OCI-LY1 (cell line): Measurements from ENCODE around the gene SOX13.

Experiments used
- H2AFZ ChIP-seq: fragments of 200-600 bp; sonication (generic), shearing (Covaris generic); 2 replicates; pipeline ENCODE4 v1.6.0; 2014; ENCODE audit warnings: antibody characterized with exemption, mild to moderate bottlenecking, low read length
- H3F3A ChIP-seq: fragments of 200-600 bp; sonication (generic), shearing (Covaris generic); 2 replicates; pipeline ENCODE4 v1.6.0; 2014; ENCODE audit warnings: mild to moderate bottlenecking, antibody characterized with exemption, low read length, moderate library complexity; ENCODE audit not compliant: insufficient read depth
- H3K27ac ChIP-seq: fragments of 200-600 bp; sonication (generic); 2 replicates; pipeline ENCODE4 v1.5.1; 2014; ENCODE audit warnings: low read length, mixed run types, mild to moderate bottlenecking, low read depth; ENCODE audit not compliant: poor library complexity, severe bottlenecking
- H3K27me3 ChIP-seq: fragments of 200-600 bp; sonication (generic); 2 replicates; pipeline ENCODE4 v1.6.0; 2014; ENCODE audit warnings: antibody characterized with exemption, mild to moderate bottlenecking, low read length, moderate library complexity; ENCODE audit not compliant: insufficient read depth
- H3K36me3 ChIP-seq: fragments of 200-600 bp; sonication (generic); 2 replicates; pipeline ENCODE4 v1.6.1; 2014; ENCODE audit warnings: mild to moderate bottlenecking, antibody characterized with exemption, low read length, moderate library complexity, mixed read lengths; ENCODE audit not compliant: insufficient read depth
- H3K4me1 ChIP-seq: fragments of 200-600 bp; sonication (generic); 2 replicates; pipeline ENCODE4 v1.5.1; 2014; ENCODE audit warnings: mild to moderate bottlenecking, low read length, moderate library complexity; ENCODE audit not compliant: insufficient read depth, severe bottlenecking
- H3K4me2 ChIP-seq: fragments of 200-600 bp; sonication (generic), shearing (Covaris generic); 2 replicates; pipeline ENCODE4 v1.6.1; 2014; ENCODE audit warnings: low read length
- H3K4me3 ChIP-seq: fragments of 200-600 bp; sonication (generic); 2 replicates; pipeline ENCODE4 v1.5.1; 2014; ENCODE audit warnings: low read length, low read depth, mild to moderate bottlenecking, mixed read lengths; ENCODE audit not compliant: poor library complexity, severe bottlenecking
- H3K79me2 ChIP-seq: fragments of 200-600 bp; shearing (Covaris generic); 2 replicates; pipeline ENCODE4 v1.6.1; 2016; ENCODE audit warnings: mixed run types, low read length, mixed read lengths; ENCODE audit not compliant: insufficient read depth
- H3K9ac ChIP-seq: fragments of 200-600 bp; sonication (generic), shearing (Covaris generic); 2 replicates; pipeline ENCODE4 v1.6.1; 2014; ENCODE audit warnings: mild to moderate bottlenecking, low read length, mixed read lengths
- H3K9me2 ChIP-seq: fragments of 200-600 bp; sonication (generic), shearing (Covaris generic); 2 replicates; pipeline ENCODE4 v1.6.1; 2014; ENCODE audit warnings: low read depth, mild to moderate bottlenecking, low read length, mixed read lengths
- H3K9me3 ChIP-seq: fragments of 200-600 bp; shearing (Covaris generic); 2 replicates; pipeline ENCODE4 v1.6.1; 2014; ENCODE audit warnings: low read length, mixed read lengths
- H4K20me1 ChIP-seq: fragments of 200-600 bp; sonication (generic), shearing (Covaris generic); 2 replicates; pipeline ENCODE4 v1.6.0; 2016; ENCODE audit warnings: mild to moderate bottlenecking, low read length; ENCODE audit not compliant: insufficient read depth
- EZH2 ChIP-seq: fragments of 200-600 bp; sonication (generic), shearing (Covaris generic); IDR thresholded peaks from 2 replicates; pipeline ENCODE4 v1.8.0; 2017; ENCODE audit warnings: borderline replicate concordance, mixed run types, mild to moderate bottlenecking, antibody characterized with exemption, low read length, moderate library complexity, mixed read lengths
- TF ChIP-seq, protein P1 (sequence below): fragments of 200-600 bp; sonication (generic), shearing (Covaris generic); IDR thresholded peaks from 2 replicates; pipeline ENCODE4 v1.5.1; 2017; ENCODE audit warnings: mild to moderate bottlenecking, antibody characterized with exemption, low read length, moderate library complexity, mixed read lengths

Gene SOX13

DNA sequence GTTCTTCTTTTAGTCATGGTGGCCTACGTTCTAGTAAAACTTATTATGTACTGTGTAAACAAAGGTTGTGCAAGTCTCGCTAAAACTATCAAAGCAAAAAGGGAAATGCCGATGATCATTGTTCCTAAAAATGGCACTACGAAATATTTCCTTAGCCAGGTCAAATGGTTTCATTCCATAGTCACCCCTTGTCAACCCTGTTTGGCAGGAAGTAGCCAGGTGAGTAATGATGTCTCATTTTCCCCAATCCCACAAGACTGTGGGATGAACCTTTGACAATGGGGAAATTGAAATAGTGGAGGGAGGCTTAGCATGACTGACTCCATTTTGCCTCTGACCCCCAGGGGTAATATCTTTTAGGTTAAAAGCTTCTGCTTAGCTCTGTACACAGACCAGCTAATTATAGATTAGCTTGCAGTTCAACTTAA, 98.8 kb downstream of the SOX13 start:
- no peaks in the 10 kb centered on the region for H4K20me1 ChIP-seq
- TF ChIP-seq, protein P1, sequence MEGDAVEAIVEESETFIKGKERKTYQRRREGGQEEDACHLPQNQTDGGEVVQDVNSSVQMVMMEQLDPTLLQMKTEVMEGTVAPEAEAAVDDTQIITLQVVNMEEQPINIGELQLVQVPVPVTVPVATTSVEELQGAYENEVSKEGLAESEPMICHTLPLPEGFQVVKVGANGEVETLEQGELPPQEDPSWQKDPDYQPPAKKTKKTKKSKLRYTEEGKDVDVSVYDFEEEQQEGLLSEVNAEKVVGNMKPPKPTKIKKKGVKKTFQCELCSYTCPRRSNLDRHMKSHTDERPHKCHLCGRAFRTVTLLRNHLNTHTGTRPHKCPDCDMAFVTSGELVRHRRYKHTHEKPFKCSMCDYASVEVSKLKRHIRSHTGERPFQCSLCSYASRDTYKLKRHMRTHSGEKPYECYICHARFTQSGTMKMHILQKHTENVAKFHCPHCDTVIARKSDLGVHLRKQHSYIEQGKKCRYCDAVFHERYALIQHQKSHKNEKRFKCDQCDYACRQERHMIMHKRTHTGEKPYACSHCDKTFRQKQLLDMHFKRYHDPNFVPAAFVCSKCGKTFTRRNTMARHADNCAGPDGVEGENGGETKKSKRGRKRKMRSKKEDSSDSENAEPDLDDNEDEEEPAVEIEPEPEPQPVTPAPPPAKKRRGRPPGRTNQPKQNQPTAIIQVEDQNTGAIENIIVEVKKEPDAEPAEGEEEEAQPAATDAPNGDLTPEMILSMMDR: no peak
- TF ChIP-seq EZH2: no peak
- no peak overlapping the region for H3K4me3 ChIP-seq
- no peaks in the 10 kb centered on the region for H3K4me1 ChIP-seq
- H3K27ac ChIP-seq: no peak overlapping the region
- no peaks in the 10 kb centered on the region for H3F3A ChIP-seq
- H2AFZ ChIP-seq: no peak overlapping the region
- H3K4me2 ChIP-seq: no peak overlapping the region
- H3K9me2 ChIP-seq: no peaks in the 10 kb centered on the region
- H3K36me3 ChIP-seq: no peaks in the 10 kb centered on the region
- no peak overlapping the region for H3K9ac ChIP-seq
- H3K27me3 ChIP-seq: no peaks in the 10 kb centered on the region
- H3K79me2 ChIP-seq: no peaks in the 10 kb centered on the region
- H3K9me3 ChIP-seq: peaks cover 22% of the 10 kb centered on the region

DNA sequence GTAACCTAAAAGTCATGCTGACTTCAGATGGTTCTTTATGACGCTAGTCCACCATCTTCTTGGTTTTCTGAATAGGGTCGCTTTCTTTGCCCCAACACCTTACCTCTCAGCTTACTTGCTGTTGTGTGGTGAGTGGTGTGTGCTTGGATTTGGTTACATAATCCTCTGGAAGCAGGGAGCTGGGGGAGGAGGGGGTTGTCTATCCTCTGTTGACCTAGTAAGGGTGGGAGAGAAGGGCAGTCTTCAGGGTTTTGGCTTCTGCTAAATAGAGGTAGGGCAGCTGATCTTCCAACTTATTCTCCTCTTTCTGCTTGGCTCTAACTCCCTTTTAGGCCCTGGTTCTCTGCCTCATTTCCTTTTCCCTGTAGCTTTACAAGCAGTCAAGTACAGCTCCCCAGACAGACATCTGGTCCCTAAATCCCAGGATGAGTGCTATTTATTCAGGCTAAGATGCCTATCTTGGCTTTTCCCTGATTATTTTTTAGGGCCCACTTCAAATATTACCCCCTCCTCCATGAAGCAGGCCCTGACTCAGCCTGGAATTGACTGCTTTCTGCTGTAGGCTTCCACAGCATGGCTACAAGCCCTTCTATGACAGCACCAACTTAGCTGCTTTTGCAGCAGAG, 99.6 kb downstream of the SOX13 start:
- Histone ChIP-seq H3K27ac (no peak overlapping the region), H3F3A (no peaks in the 10 kb centered on the region), H3K79me2 (no peaks in the 10 kb centered on the region), H3K36me3 (no peaks in the 10 kb centered on the region), H3K4me1 (no peaks in the 10 kb centered on the region), H3K9ac (no peak overlapping the region), H3K27me3 (no peaks in the 10 kb centered on the region), H3K4me3 (no peak overlapping the region), H3K4me2 (no peak overlapping the region), H2AFZ (no peak overlapping the region), H3K9me2 (no peaks in the 10 kb centered on the region), H3K9me3 (peaks cover 22% of the 10 kb centered on the region), H4K20me1 (no peaks in the 10 kb centered on the region)
- TF ChIP-seq, protein P1: no peak
- TF ChIP-seq EZH2: no peak

DNA sequence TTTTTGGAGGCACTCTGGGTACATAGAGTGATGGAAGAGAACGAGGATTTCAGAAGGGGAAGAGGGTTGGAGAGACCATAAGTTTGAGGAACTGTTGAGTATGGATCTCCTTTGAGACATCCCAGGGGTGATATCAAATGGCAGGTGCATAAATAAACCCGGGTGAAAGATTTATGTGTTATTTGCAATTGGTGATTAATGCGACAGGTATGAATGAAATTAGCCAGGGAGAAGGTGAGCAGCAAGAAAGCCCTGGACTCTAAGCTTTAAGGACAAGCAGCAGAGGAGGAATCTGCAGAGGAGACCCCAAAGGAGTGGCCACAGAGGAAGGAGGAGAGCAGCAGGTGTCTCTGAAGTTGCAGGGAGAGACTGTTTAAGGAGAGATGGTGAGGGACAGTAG, 102.0 kb downstream of the SOX13 start:
- H3K79me2 ChIP-seq: no peaks in the 10 kb centered on the region
- no peaks in the 10 kb centered on the region for H3K27me3 ChIP-seq
- H3K9ac ChIP-seq: no peak overlapping the region
- no peaks in the 10 kb centered on the region for H3K9me2 ChIP-seq
- H2AFZ ChIP-seq: no peak overlapping the region
- no peaks in the 10 kb centered on the region for H3K4me1 ChIP-seq
- no peaks in the 10 kb centered on the region for H4K20me1 ChIP-seq
- no peak overlapping the region for H3K27ac ChIP-seq
- no peak overlapping the region for H3K4me2 ChIP-seq
- H3F3A ChIP-seq: no peaks in the 10 kb centered on the region
- no peaks in the 10 kb centered on the region for H3K36me3 ChIP-seq
- peaks cover 10% of the 10 kb centered on the region; the same call in 1 of the 2 replicates for H3K9me3 ChIP-seq
- no peak overlapping the region for H3K4me3 ChIP-seq
- TF ChIP-seq, protein P1: no peak
- no peak for TF ChIP-seq EZH2
